ENCODE measurements around the gene DYDC2.
"Not testable (repeated sequence)": the region's sequence is repeated elsewhere in the genome, so short reads cannot be mapped to it uniquely, and the experiment has no call there.

The DYDC2 gene

DNA sequence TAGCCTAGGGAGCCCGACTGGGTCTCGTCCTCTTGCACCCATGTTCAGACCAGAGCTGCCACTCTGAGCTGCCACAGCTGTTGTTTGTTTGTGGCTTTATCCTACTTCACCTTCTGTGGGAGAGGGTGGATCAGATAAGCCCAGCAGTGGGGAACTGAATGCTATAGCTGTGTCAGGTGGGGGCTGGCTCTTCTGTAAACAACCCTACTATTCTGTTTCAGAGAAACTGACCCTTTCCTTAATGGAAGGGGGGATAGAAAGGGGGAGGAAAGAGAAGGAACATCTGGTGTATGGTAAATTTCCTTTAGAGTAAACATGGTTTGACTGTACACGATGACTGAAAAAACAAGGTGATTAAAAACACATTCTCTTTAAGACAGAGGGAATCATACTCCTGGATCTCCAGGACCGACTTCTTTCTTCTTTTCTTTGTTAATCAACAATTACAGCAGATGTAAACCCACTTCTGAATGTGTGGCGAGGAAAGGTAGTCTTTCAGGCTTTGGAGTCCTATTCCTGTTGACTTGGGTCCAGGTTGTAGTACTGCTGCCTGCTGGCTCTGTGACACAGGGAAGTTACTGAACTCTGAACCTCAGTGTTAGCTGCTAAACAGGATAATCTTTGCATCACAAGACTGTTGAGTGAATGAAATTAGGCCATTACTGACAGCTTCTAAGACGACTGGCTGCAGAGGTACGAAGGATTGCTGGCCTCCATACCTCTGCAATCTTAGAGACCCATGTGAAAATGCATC is 57.7 kb downstream of the DYDC2 start:
- no peak for DNase-seq

- DNase-seq = no peak
These were observed 59.3 kb downstream of the DYDC2 start for GRCh38 chr10:80415734-80416478.

DNA sequence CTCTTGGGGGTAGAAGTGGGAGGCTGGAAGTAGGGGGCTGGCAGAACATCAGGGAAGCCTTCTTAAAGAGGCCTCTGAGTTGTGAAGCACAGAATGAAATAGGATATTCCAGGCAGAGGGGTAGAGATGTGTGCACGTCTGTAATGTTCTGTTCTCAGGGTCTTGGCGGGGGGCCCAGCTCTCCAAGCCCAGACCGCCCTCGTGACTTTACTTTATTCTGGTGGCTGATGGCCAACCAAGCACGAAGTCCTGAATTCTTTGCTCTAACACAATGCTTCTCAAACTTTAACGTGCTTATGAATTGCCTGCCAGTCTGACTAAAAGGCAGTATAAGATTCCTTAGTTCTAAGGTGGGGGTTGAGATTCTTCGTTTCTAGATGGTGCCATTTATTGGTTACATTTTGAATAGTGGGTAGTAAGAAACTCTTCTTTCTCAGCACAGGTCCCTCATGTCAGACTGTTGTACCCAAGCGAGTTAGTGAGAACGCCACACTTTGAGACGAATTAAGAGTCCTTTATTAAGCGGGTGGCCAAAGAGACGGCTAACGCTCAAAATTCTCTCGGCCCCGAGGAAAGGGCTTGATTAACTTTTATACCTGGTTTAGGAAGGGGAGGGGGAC is 60.0 kb downstream of the DYDC2 start:
- DNase-seq = no peak

- DNase-seq = not testable (repeated sequence)
These were observed 60.7 kb downstream of the DYDC2 start for GRCh38 chr10:80417256-80417655.

Measured in NCI-H1436 treated with DMSO at 0.1 percent for 48 hours (cell line).